D721Med (cell line): ENCODE results near the gene PDPR.
A peak's percentile ranks its signal among the peaks of the same experiment; 100 is the strongest.
"Not testable (repeated sequence)": the region's sequence is repeated elsewhere in the genome, so short reads cannot be mapped to it uniquely, and the experiment has no call there.

ENCODE experiments used
- DNase-seq: peaks from one replicate; pipeline ENCODE4 v3.0.0; 2011; ENCODE audit warnings: low spot score; ENCODE audit not compliant: insufficient read length
- FAIRE-seq: peaks from 2 replicates; lab custom pipeline; 2011; peaks lifted over from hg19 to GRCh38; lab: Jason Lieb, UNC
- CTCF ChIP-seq: IDR thresholded peaks from 2 replicates; pipeline ENCODE4 v1.5.1; 2012; ENCODE audit warnings: mild to moderate bottlenecking, control low read depth; ENCODE audit not compliant: insufficient read depth; ENCODE audit errors: missing control alignments

Gene PDPR

GRCh38 chr16:70159355-70160348, 45.5 kb downstream of the PDPR start:
- no peak for TF ChIP-seq CTCF
- DNase-seq (peak; percentile 8), FAIRE-seq (no peak)

GRCh38 chr16:70160388-70160787, 46.3 kb downstream of the PDPR start:
- FAIRE-seq = no peak
- no peak for DNase-seq
- no peak for TF ChIP-seq CTCF

GRCh38 chr16:70160821-70161220, 46.7 kb downstream of the PDPR start:
- no peak for FAIRE-seq
- DNase-seq = no peak
- TF ChIP-seq CTCF = no peak

GRCh38 chr16:70161350-70161749, 47.2 kb downstream of the PDPR start:
- peak; percentile 5 for DNase-seq
- no peak for FAIRE-seq
- no peak for TF ChIP-seq CTCF

GRCh38 chr16:70162041-70162451, 47.9 kb downstream of the PDPR start:
- TF ChIP-seq CTCF = no peak
- FAIRE-seq (no peak), DNase-seq (peak; percentile 4)

GRCh38 chr16:70163596-70163995, 49.5 kb downstream of the PDPR start:
- no peak for FAIRE-seq
- DNase-seq = no peak
- no peak for TF ChIP-seq CTCF

GRCh38 chr16:70166688-70167087, 52.6 kb downstream of the PDPR start:
- not testable (repeated sequence) for DNase-seq, FAIRE-seq

- not testable (repeated sequence) for DNase-seq, FAIRE-seq
Observed at GRCh38 chr16:70173212-70173837, 59.2 kb downstream of the PDPR start, which contains the start of gene CLEC18C. Gene CLEC18C (plus strand): TSS chr16:70173787. CDS start chr16:70174279, 492 bp downstream.

- FAIRE-seq, DNase-seq: not testable (repeated sequence)
Observed at GRCh38 chr16:70173916-70174315, 59.8 kb downstream of the PDPR start.

GRCh38 chr16:70174387-70174932, 60.3 kb downstream of the PDPR start:
- FAIRE-seq, DNase-seq: not testable (repeated sequence)
